ENCODE data around the gene STAT5A. TPM values are rescaled to one million over a fixed set of nuclear protein-coding genes. Genes with fewer than 3 reads are reported as not detected.

The STAT5A gene
- total and polyA plus RNA-seq, 9 of the 15 experiments (the other 6 are each of a cell fraction or from before 2014, with no cell fraction given), result 79.9 to 415 (median 196) TPM

- no peak for TF ChIP-seq PTBP1 (IDR thresholded peaks at IDR 0.05; ENCODE audit: low read depth, low read length)
- no peak for TF ChIP-seq PBX2 (CRISPR knock-in tag; IDR thresholded peaks at IDR 0.05; ENCODE audit: low read depth)
- TF ChIP-seq PBX2 (tag; conservative IDR thresholded peaks at IDR 0.05; ENCODE audit: low read depth), result peak; percentile 93
- TF ChIP-seq RCOR1 (IDR thresholded peaks at IDR 0.05; ENCODE audit: borderline replicate concordance in 1 of 2, low read depth in 2 of 2, low read length in 2 of 2), result no peak
- no peak for TF ChIP-seq MED1 (CRISPR knock-in tag; IDR thresholded peaks at IDR 0.05; ENCODE audit: borderline replicate concordance)
- TF ChIP-seq ZNF592 (IDR thresholded peaks at IDR 0.05), result no peak
- no peak for TF ChIP-seq RBM17 (IDR thresholded peaks at IDR 0.05; ENCODE audit: borderline replicate concordance, low read depth, low read length)
- no peak for TF ChIP-seq NCOA2 (IDR thresholded peaks at IDR 0.05; ENCODE audit: partially characterized antibody in 2 of 2)
- no peak for TF ChIP-seq NFIC (IDR thresholded peaks at IDR 0.05)
- TF ChIP-seq KLF16 (IDR thresholded peaks at IDR 0.05), result no peak
- no peak for TF ChIP-seq RNF219 (CRISPR knock-in tag; IDR thresholded peaks at IDR 0.05)
- peak; percentile 86 for TF ChIP-seq MAFG (tag; conservative IDR thresholded peaks at IDR 0.05)
- no peak for TF ChIP-seq SMAD4 (CRISPR knock-in tag; conservative IDR thresholded peaks at IDR 0.05)
- no peak for TF ChIP-seq FOSL1 (tag; conservative IDR thresholded peaks at IDR 0.05)
- TF ChIP-seq NKRF (IDR thresholded peaks at IDR 0.05; ENCODE audit: borderline replicate concordance), result no peak
- no peak for TF ChIP-seq ZNF143 (CRISPR knock-in tag; IDR thresholded peaks at IDR 0.05)
These were observed 35.4 kb upstream of the STAT5A start (continued) for GRCh38 chr17:42252597-42253550.

Data from K562 (cell line).